K562 (cell line): ENCODE results near the gene CADM2.

Experiments used
- BHLHE40 ChIP-seq: IDR thresholded peaks from 2 replicates; pipeline ENCODE4 v1.6.1; 2011; ENCODE audit warnings: low read length, improper control_type of control experiment
- CBX5 ChIP-seq: IDR thresholded peaks from 2 replicates; pipeline ENCODE4 v1.6.1; 2014; ENCODE audit warnings: low read depth, borderline replicate concordance
- KLF16 ChIP-seq: IDR thresholded peaks from 2 replicates; pipeline ENCODE4 v1.6.1; 2016; ENCODE audit warnings: antibody characterized with exemption
- SNIP1 ChIP-seq: fragments of 450-650 bp; IDR thresholded peaks from 2 replicates; pipeline ENCODE4 v1.7.1; 2017; ENCODE audit warnings: low read depth, mild to moderate bottlenecking
- ZBTB43 ChIP-seq: sonication (generic); formaldehyde crosslinking; IDR thresholded peaks from 2 replicates; pipeline ENCODE4 v1.8.0; 2023; ENCODE audit warnings: mild to moderate bottlenecking, missing genetic modification reagents
- ZNF512 ChIP-seq: IDR thresholded peaks from 2 replicates; pipeline ENCODE4 v1.6.1; 2016; ENCODE audit warnings: missing genetic modification characterization, missing compliant biosample characterization
- TF ChIP-seq, protein P1 (sequence below), 2 experiments: fragments of 450-650 bp; formaldehyde crosslinking in 1 of 2; IDR thresholded peaks; 2 replicates each; pipeline versions ENCODE4 v1.4.0 to v1.6.1; 2014 to 2020; ENCODE audit warnings: mild to moderate bottlenecking in 2 of 2, borderline replicate concordance in 1 of 2, low read depth in 1 of 2

- TF ChIP-seq BHLHE40, result no peak
- TF ChIP-seq SNIP1, result no peak
- no peak for TF ChIP-seq KLF16
- no peak for TF ChIP-seq CBX5
- TF ChIP-seq, protein P1, sequence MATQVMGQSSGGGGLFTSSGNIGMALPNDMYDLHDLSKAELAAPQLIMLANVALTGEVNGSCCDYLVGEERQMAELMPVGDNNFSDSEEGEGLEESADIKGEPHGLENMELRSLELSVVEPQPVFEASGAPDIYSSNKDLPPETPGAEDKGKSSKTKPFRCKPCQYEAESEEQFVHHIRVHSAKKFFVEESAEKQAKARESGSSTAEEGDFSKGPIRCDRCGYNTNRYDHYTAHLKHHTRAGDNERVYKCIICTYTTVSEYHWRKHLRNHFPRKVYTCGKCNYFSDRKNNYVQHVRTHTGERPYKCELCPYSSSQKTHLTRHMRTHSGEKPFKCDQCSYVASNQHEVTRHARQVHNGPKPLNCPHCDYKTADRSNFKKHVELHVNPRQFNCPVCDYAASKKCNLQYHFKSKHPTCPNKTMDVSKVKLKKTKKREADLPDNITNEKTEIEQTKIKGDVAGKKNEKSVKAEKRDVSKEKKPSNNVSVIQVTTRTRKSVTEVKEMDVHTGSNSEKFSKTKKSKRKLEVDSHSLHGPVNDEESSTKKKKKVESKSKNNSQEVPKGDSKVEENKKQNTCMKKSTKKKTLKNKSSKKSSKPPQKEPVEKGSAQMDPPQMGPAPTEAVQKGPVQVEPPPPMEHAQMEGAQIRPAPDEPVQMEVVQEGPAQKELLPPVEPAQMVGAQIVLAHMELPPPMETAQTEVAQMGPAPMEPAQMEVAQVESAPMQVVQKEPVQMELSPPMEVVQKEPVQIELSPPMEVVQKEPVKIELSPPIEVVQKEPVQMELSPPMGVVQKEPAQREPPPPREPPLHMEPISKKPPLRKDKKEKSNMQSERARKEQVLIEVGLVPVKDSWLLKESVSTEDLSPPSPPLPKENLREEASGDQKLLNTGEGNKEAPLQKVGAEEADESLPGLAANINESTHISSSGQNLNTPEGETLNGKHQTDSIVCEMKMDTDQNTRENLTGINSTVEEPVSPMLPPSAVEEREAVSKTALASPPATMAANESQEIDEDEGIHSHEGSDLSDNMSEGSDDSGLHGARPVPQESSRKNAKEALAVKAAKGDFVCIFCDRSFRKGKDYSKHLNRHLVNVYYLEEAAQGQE (IDR thresholded peaks at IDR 0.05; ENCODE audit: borderline replicate concordance), result no peak
- TF ChIP-seq, protein P1 (CRISPR knock-in tag; IDR thresholded peaks at IDR 0.05; ENCODE audit: low read depth), result no peak
- no peak for TF ChIP-seq ZBTB43 (CRISPR knock-in tag)
- TF ChIP-seq ZNF512 (tag), result no peak
Observed at GRCh38 chr3:86109434-86109833, 1150.6 kb downstream of the CADM2 start.
